CD4-positive, alpha-beta T cell treated with Interleukin-10 for 1 hour (primary cell): Measurements from ENCODE around the gene KIAA1671.
"Not testable (repeated sequence)": the region's sequence is repeated elsewhere in the genome, so short reads cannot be mapped to it uniquely, and the experiment has no call there.

Experiments used
- DNase-seq: peaks from one replicate; pipeline ENCODE4 v3.0.0-alpha.2; 2020

The KIAA1671 gene

GRCh38 chr22:25206998-25207397, 254.5 kb downstream of the KIAA1671 start:
- DNase-seq: no peak

GRCh38 chr22:25207553-25208157, 255.1 kb downstream of the KIAA1671 start:
- no peak for DNase-seq

- no peak for DNase-seq
Measured at GRCh38 chr22:25208328-25208727, 255.8 kb downstream of the KIAA1671 start.

GRCh38 chr22:25208743-25209505, 256.4 kb downstream of the KIAA1671 start:
- DNase-seq: no peak

GRCh38 chr22:25210793-25211192, 258.3 kb downstream of the KIAA1671 start:
- DNase-seq: no peak

GRCh38 chr22:25212337-25212736, 259.8 kb downstream of the KIAA1671 start:
- no peak for DNase-seq

GRCh38 chr22:25213221-25213620, 260.7 kb downstream of the KIAA1671 start:
- no peak for DNase-seq

GRCh38 chr22:25216230-25216629, 263.7 kb downstream of the KIAA1671 start:
- no peak for DNase-seq

- DNase-seq: no peak
Measured at GRCh38 chr22:25219211-25219689, 266.7 kb downstream of the KIAA1671 start, which contains the start of gene CRYBB2. TSS of gene CRYBB2 (plus strand) at chr22:25219639. CDS start at chr22:25221430, 1,791 bp downstream.

- no peak for DNase-seq
Measured at GRCh38 chr22:25219948-25220442, 267.5 kb downstream of the KIAA1671 start.

- DNase-seq: no peak
Measured at GRCh38 chr22:25221790-25222189, 269.3 kb downstream of the KIAA1671 start.

- DNase-seq: no peak
Measured at GRCh38 chr22:25223269-25223850, 270.8 kb downstream of the KIAA1671 start.

GRCh38 chr22:25228822-25229221, 276.3 kb downstream of the KIAA1671 start:
- no peak for DNase-seq

GRCh38 chr22:25230760-25231159, 278.2 kb downstream of the KIAA1671 start:
- DNase-seq: not testable (repeated sequence)

GRCh38 chr22:25232301-25232700, 279.8 kb downstream of the KIAA1671 start:
- no peak for DNase-seq

GRCh38 chr22:25233706-25234105, 281.2 kb downstream of the KIAA1671 start:
- DNase-seq: not testable (repeated sequence)

- peak; percentile 50 for DNase-seq
Measured at GRCh38 chr22:25235547-25236290, 283.2 kb downstream of the KIAA1671 start.

- DNase-seq: no peak
Measured at GRCh38 chr22:25236417-25236816, 283.9 kb downstream of the KIAA1671 start.

- DNase-seq: no peak
Measured at GRCh38 chr22:25237503-25237902, 285.0 kb downstream of the KIAA1671 start.

GRCh38 chr22:25238058-25238457, 285.5 kb downstream of the KIAA1671 start:
- not testable (repeated sequence) for DNase-seq
